ENCODE data around the gene DYNLT5. TPM values are rescaled to one million over a fixed set of nuclear protein-coding genes. Genes with fewer than 3 reads are reported as not detected.
"Not testable (repeated sequence)": the region's sequence is repeated elsewhere in the genome, so short reads cannot be mapped to it uniquely, and the experiment has no call there.

DYNLT5 gene
- polyA plus RNA-seq, 3 donors: 0.08 to 0.54 (median 0.28) TPM

- TF ChIP-seq CTCF (IDR thresholded peaks at IDR 0.05): no peak
- H3K9ac ChIP-seq (ENCODE audit: insufficient read depth, low read length, poor library complexity, severe bottlenecking): no peak overlapping the region
- H3K27me3 ChIP-seq (ENCODE audit: control insufficient read depth in 2 of 2, insufficient read depth in 2 of 2, low read length in 2 of 2): no peaks in the 10 kb centered on the region
- no peaks in the 10 kb centered on the region for H3K4me1 ChIP-seq (ENCODE audit: control insufficient read depth in 1 of 2, insufficient read depth in 2 of 2, low read length in 2 of 2)
- no peaks in the 10 kb centered on the region for H3K36me3 ChIP-seq (replicated peaks in 1 of 2; ENCODE audit: control insufficient read depth in 1 of 2, insufficient read depth in 2 of 2, low read length in 2 of 2)
- H3K79me2 ChIP-seq (ENCODE audit: insufficient read depth, low read length): no peaks in the 10 kb centered on the region
- no peaks in the 10 kb centered on the region for H3K27me3 Mint-ChIP-seq (ENCODE audit: low read depth in 3 of 3)
- H4K20me1 ChIP-seq (ENCODE audit: insufficient read depth, low read length): no peaks in the 10 kb centered on the region
- peaks cover 0 to 18% of the 10 kb centered on the region in 2 donors for H3K36me3 Mint-ChIP-seq
- H3K4me1 Mint-ChIP-seq: no peaks in the 10 kb centered on the region
- no peak overlapping the region for H2AFZ ChIP-seq (ENCODE audit: insufficient read depth, low read depth, low read length, poor library complexity, severe bottlenecking)
- H3K4me3 Mint-ChIP-seq: no peak overlapping the region
- intact Hi-C loops (cut with micrococcal nuclease): no loop called here
- no peak overlapping the region for H3K4me3 ChIP-seq (replicated peaks in 1 of 3; ENCODE audit: low read depth in 2 of 3, low read length in 3 of 3)
- DNase-seq: no peak
- H3K9me3 Mint-ChIP-seq: peaks cover 17 to 27% (median 21%) of the 10 kb centered on the region in 7 donors
- no peak overlapping the region for H3K27ac Mint-ChIP-seq
- H3K4me2 ChIP-seq (replicated peaks; ENCODE audit: extremely low read depth, low read length, poor library complexity, severe bottlenecking): no peak overlapping the region
- WGBS (ENCODE audit: insufficient coverage): no CpG with 5 or more reads among the region's 4 CpGs
- no peak overlapping the region for H3K27ac ChIP-seq (ENCODE audit: low read depth in 1 of 2, low read length in 2 of 2)
- H3K9me3 ChIP-seq (replicated peaks in 1 of 2; ENCODE audit: control insufficient read depth in 1 of 2, insufficient read depth in 1 of 2, low read length in 2 of 2): peaks cover 4 to 9% of the 10 kb centered on the region in 2 donors
Measured at GRCh38 chr1:66778969-66779368, 26.7 kb downstream of the DYNLT5 start.

- Histone ChIP-seq H3K27me3 (ENCODE audit: control insufficient read depth in 2 of 2, insufficient read depth in 2 of 2, low read length in 2 of 2) (no peaks in the 10 kb centered on the region), H3K4me2 (replicated peaks; ENCODE audit: extremely low read depth, low read length, poor library complexity, severe bottlenecking) (no peak overlapping the region), H3K36me3 (replicated peaks in 1 of 2; ENCODE audit: control insufficient read depth in 1 of 2, insufficient read depth in 2 of 2, low read length in 2 of 2) (no peaks in the 10 kb centered on the region), H4K20me1 (ENCODE audit: insufficient read depth, low read length) (no peaks in the 10 kb centered on the region), H3K9ac (ENCODE audit: insufficient read depth, low read length, poor library complexity, severe bottlenecking) (no peak overlapping the region), H3K27ac (ENCODE audit: low read depth in 1 of 2, low read length in 2 of 2) (no peak overlapping the region), H2AFZ (ENCODE audit: insufficient read depth, low read depth, low read length, poor library complexity, severe bottlenecking) (no peak overlapping the region), H3K9me3 (replicated peaks in 1 of 2; ENCODE audit: control insufficient read depth in 1 of 2, insufficient read depth in 1 of 2, low read length in 2 of 2) (peaks cover 4 to 9% of the 10 kb centered on the region in 2 donors), H3K79me2 (ENCODE audit: insufficient read depth, low read length) (no peaks in the 10 kb centered on the region), H3K4me1 (ENCODE audit: control insufficient read depth in 1 of 2, insufficient read depth in 2 of 2, low read length in 2 of 2) (no peaks in the 10 kb centered on the region), H3K4me3 (replicated peaks in 1 of 3; ENCODE audit: low read depth in 2 of 3, low read length in 3 of 3) (no peak overlapping the region)
- WGBS (ENCODE audit: insufficient coverage): 100% methylated on average over 1 of the region's 2 CpGs
- Mint-ChIP-seq H3K9me3 (peaks cover 17 to 28% (median 21%) of the 10 kb centered on the region in 7 donors), H3K27me3 (ENCODE audit: low read depth in 3 of 3) (no peaks in the 10 kb centered on the region), H3K36me3 (peaks cover 0 to 16% of the 10 kb centered on the region in 2 donors), H3K4me3 (no peak overlapping the region), H3K4me1 (no peaks in the 10 kb centered on the region), H3K27ac (no peak overlapping the region)
- no peak for DNase-seq
- no peak for TF ChIP-seq CTCF (IDR thresholded peaks at IDR 0.05)
- intact Hi-C loops (cut with micrococcal nuclease): no loop called here
Measured at GRCh38 chr1:66779475-66780078, 27.3 kb downstream of the DYNLT5 start.

GRCh38 chr1:66785800-66786199 is 33.5 kb downstream of the DYNLT5 start:
- peaks cover 0 to 17% (median 9%) of the 10 kb centered on the region in 7 donors for H3K9me3 Mint-ChIP-seq
- intact Hi-C loops (cut with micrococcal nuclease); H3K36me3 Mint-ChIP-seq; H3K27me3 ChIP-seq (ENCODE audit: control insufficient read depth in 2 of 2, insufficient read depth in 2 of 2, low read length in 2 of 2); H3K36me3 ChIP-seq (replicated peaks in 1 of 2; ENCODE audit: control insufficient read depth in 1 of 2, insufficient read depth in 2 of 2, low read length in 2 of 2); H4K20me1 ChIP-seq (ENCODE audit: insufficient read depth, low read length); H3K4me1 Mint-ChIP-seq; H3K4me3 Mint-ChIP-seq; H2AFZ ChIP-seq (ENCODE audit: insufficient read depth, low read depth, low read length, poor library complexity, severe bottlenecking); H3K4me2 ChIP-seq (replicated peaks; ENCODE audit: extremely low read depth, low read length, poor library complexity, severe bottlenecking); H3K4me1 ChIP-seq (ENCODE audit: control insufficient read depth in 1 of 2, insufficient read depth in 2 of 2, low read length in 2 of 2); H3K27me3 Mint-ChIP-seq (ENCODE audit: low read depth in 3 of 3); H3K9me3 ChIP-seq (replicated peaks in 1 of 2; ENCODE audit: control insufficient read depth in 1 of 2, insufficient read depth in 1 of 2, low read length in 2 of 2); H3K4me3 ChIP-seq (replicated peaks in 1 of 3; ENCODE audit: low read depth in 2 of 3, low read length in 3 of 3); H3K27ac ChIP-seq (ENCODE audit: low read depth in 1 of 2, low read length in 2 of 2); DNase-seq; H3K27ac Mint-ChIP-seq; H3K79me2 ChIP-seq (ENCODE audit: insufficient read depth, low read length); H3K9ac ChIP-seq (ENCODE audit: insufficient read depth, low read length, poor library complexity, severe bottlenecking): not testable (repeated sequence)
- WGBS (ENCODE audit: insufficient coverage): no CpG with 5 or more reads among the region's 2 CpGs

Measured in CD14-positive monocyte (primary cell).